GM19397 (cell line): ENCODE data around the gene C1orf226.
"Not testable (repeated sequence)": the region's sequence is repeated elsewhere in the genome, so short reads cannot be mapped to it uniquely, and the experiment has no call there.

Experiments
- ATAC-seq: cut with Tn5 transposase; IDR thresholded peaks from one replicate; pipeline ENCODE4 v1.9.1; 2021; ENCODE audit warnings: mild to moderate bottlenecking, moderate library complexity; ENCODE audit not compliant: unreplicated experiment

The C1orf226 gene, protein sequence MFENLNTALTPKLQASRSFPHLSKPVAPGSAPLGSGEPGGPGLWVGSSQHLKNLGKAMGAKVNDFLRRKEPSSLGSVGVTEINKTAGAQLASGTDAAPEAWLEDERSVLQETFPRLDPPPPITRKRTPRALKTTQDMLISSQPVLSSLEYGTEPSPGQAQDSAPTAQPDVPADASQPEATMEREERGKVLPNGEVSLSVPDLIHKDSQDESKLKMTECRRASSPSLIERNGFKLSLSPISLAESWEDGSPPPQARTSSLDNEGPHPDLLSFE

DNA sequence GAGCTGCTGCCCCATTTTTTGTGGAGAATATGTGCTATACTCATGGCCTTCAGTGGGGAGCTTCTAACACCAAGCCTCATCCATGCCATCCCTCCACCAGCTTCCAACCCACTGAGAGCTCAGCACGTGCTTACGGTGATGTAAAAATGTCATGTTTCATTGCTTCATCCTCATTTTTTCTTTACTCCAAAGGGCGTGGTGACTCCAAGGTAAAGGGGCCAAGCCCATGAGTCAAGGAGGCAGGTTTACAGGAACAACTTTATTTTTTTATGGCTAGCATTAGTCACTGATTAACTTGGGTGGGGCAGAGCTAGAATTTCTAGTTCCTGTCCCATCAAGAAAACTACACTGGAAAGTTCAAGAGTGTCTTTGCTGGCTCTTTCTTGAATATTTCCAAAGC lies at the start of gene C1orf226:
C1orf226 (plus strand) TSS at position 346 of the 400 bp plus-strand sequence. CDS start 174 bp downstream, outside the sequence.
- ATAC-seq, result no peak

- ATAC-seq, result no peak
Measured at GRCh38 chr1:162333991-162334390, 47.5 kb upstream of the C1orf226 start.

DNA sequence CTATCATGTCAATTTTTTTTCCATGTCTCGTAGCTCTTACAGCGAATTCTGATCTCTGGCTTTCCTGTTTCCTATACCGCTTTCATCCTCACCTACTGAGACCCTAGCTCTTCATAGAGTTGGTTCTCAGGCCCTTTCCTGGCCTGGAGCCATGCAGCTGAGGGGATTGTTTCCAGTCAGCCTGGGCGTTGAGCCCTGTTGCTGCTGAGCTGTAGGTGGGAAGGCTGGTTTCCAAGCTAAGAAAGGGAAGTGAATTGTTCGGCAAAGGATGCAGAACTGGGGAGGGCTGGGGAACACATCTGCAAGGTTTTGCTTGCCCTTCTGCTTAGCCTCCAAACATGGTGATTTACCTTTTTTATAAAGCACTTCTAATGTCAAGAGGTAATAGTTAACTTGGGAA lies 46.4 kb upstream of the C1orf226 start:
- ATAC-seq, result no peak

GRCh38 chr1:162336621-162337285 lies 44.8 kb upstream of the C1orf226 start:
- ATAC-seq, result no peak

- no peak for ATAC-seq
Measured at GRCh38 chr1:162342452-162342983, 39.0 kb upstream of the C1orf226 start.

- ATAC-seq, result no peak
Measured at GRCh38 chr1:162343470-162343869, 38.1 kb upstream of the C1orf226 start.

GRCh38 chr1:162347281-162347680 lies 34.2 kb upstream of the C1orf226 start:
- no peak for ATAC-seq

DNA sequence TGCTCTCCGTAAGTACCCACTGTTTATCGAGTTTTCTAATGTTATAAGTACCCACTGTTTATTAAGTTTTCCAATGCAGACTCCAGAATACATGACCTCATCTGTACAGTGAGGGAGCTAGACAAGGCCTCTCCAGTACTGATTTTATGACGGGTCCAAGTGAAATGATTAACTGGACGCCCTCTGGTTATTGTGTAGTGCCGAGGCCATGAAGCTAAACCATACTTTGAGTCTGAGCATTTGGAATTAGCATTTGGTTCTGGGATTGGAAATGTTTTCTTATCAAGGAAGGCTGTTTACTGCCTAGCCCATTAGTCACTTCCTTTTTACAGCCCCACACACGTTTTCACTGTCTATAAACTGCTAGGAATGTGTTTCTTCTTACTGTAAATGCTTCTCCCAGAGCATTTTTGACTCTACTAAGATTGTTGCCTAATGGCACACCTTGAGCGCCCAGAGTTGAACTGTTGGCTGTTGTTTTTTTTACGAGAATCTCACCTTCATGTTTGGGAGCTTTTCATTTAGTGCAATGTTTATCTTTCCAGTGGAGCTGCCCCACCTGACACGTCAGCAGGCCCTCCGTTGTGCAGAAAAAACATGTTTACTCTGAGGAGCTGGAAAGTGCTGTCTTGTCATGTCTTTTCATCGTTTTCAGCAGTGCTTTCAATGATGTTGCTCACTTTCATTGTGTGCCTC lies 31.7 kb upstream of the C1orf226 start:
- ATAC-seq, result no peak

- no peak for ATAC-seq
Measured at GRCh38 chr1:162351246-162351842, 30.2 kb upstream of the C1orf226 start.

DNA sequence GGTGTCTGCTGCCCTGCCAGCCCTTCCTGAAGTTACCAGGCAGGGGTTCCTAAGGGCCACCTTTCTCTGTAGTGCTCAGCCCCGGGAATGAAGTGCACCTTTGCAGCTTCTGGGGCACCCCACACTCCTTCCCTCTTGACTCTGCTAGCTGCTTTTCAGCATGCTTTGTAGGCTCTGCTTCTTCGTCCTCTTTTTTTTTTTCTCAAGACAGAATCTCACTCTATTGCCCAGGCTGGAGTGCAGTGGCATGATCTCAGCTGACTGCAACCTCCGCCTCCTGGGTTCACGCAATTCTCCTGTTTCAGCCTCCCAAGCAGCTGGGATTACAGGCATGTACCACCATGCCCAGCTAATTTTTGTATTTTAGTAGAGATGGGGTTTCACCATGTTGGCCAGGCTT lies 29.7 kb upstream of the C1orf226 start:
- not testable (repeated sequence) for ATAC-seq

- ATAC-seq, result no peak
Measured at GRCh38 chr1:162353078-162353477, 28.4 kb upstream of the C1orf226 start.

DNA sequence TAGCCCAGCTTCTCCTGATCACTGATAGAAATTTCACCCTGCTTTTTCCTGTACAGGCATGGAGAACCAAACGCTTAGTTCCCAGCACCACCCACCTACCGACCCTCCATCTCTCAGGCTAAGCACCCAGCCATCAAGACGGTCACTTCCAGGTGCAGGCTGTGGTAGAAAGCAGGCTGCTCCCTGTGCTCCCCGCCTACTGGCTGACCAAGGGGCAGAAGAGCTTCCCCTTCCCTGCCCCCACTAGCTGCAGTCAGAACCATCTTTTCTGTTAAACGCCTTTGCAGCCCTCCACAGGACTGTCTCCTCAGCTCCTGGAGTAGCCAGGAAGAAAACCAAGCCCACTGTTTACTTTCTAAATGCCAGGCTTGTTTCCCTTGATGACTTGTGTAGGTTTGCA lies 27.8 kb upstream of the C1orf226 start:
- ATAC-seq, result no peak

GRCh38 chr1:162357681-162358266 lies 23.8 kb upstream of the C1orf226 start:
- ATAC-seq, result no peak

DNA sequence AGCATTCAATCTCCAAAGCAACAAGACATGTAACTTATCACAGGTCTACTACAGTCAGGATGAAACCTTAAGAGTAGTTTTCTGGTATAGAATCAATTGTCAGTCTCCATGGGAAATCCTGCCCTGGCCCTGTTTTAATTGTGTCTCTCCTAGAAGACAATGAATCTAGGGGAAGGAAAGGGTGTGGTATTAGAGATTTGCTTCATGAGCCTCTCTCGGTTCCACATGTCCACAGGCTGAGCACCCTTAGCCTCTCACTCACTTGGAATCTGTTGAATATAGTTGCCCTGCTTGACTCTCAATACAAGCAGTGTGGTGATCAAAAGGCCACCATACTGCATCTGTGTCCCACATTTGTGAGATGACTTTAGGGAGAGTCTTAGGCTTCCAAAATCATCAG lies 22.6 kb upstream of the C1orf226 start:
- no peak for ATAC-seq

DNA sequence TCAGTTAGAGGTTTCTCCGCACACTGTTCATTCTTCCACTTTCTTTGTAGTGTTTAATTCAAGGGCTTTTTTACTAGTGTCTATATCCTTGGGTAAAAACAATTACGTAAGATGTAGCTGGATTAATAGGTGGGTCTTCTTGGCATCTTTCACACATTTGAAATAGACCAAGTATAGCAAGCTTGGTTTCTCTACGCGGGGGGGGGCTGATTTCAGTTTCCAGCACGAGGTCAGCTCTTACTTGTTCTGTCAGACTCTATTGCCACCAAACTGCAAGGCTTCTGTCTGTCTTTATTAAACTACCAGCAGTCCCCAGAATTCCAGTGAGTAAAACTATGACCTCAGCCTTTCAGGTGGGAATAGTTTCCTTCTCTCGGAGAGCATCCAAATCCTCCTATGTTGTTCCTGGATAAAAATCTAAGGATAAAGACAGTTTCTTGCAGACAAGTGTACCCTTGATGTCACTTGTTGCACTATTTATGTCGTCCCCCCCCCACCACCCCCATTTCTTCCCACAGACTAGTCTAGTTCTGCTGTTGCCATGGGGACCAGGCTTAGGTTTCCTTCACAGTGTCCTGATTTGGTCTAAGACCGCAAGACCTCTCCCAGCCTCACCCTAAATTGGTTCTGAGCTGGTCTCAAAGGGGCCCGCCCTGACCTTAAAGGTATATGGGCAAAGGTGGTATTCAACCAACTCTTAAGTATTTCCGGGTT lies 21.8 kb upstream of the C1orf226 start:
- ATAC-seq, result no peak

- no peak for ATAC-seq
Measured at GRCh38 chr1:162360237-162360873, 21.2 kb upstream of the C1orf226 start.

DNA sequence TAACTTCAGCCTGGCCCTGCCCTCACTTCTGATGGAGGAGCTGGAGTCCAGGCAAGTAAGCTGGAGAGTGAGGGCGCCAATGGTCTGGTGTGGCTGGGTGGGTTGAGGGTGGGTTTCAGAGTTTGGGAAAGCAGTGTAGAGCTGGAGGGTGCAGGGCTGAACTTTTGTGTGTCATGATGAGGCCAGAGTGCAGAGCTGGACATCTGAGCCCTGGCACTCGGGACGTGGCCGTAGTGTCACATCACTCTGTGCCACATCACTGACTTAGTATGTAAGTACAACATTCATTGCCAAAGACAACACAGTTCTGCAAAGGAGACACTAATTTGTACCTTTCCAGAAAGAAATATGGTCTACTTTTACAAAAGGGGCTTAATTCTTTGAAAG lies 20.7 kb upstream of the C1orf226 start:
- no peak for ATAC-seq

DNA sequence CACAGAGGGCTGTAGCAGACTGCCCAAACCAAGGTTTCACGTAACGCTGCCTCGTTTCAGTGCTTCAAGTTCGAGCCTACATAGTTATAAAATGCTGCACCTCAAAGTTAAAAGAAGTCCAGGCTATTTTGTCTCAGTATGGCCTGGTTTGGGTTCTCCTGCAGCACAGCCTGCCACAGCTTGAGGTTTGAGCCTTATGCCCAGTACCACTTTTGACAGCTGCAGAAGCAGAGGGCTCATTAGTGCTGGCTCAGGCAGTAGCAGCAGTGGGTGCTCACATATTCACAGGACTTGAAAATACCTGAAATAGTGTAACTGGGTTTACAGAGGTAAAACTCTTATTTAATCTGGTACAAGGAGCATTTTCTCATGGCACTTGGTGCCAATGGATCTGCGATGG lies 20.2 kb upstream of the C1orf226 start:
- peak; percentile 54 for ATAC-seq

GRCh38 chr1:162363823-162364222 lies 17.7 kb upstream of the C1orf226 start:
- ATAC-seq, result no peak

DNA sequence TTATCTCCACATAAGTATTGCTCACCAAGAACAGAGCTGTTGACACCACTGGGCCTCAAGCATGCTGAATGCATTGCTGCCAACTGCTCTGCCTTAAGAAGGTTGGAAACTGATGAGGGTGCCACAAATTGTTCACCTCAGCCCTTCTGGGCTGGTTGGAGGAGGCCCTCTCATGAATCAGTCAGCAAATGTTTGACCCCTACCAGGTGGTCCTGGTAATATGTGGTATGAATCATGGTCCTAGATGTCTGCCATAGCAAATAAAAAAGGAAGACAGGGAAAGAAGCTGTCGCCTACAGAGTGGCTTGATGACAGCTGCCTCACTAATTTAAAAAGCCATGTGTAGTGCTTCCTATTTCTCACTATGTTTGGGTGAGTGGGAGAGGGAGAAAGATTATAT lies 17.0 kb upstream of the C1orf226 start:
- ATAC-seq, result no peak
